GM12878 (cell line): ENCODE measurements around the gene FZD10.

Experiments
- CTCF ChIP-seq, 3 experiments: IDR thresholded peaks in 2 of 3; conservative IDR thresholded peaks in 1 of 3; 2 replicates each; pipeline ENCODE4 v1.5.1; 2011; ENCODE audit warnings: low read depth in 3 of 3, low read length in 3 of 3, mild to moderate bottlenecking in 3 of 3, control low read depth in 2 of 3, moderate library complexity in 2 of 3, inconsistent platforms in 1 of 3, mixed read lengths in 1 of 3; ENCODE audit not compliant: control insufficient read depth in 2 of 3, insufficient read depth in 1 of 3; ENCODE audit errors: extremely low read depth in 1 of 3
- EZH2 ChIP-seq: IDR thresholded peaks from 2 replicates; pipeline ENCODE4 v1.6.1; 2012; ENCODE audit warnings: low read depth, mild to moderate bottlenecking, control low read depth, inconsistent platforms, low read length, borderline replicate concordance; ENCODE audit not compliant: control insufficient read depth
- NFYA ChIP-seq: IDR thresholded peaks from 2 replicates; pipeline ENCODE4 v1.6.1; 2011; ENCODE audit warnings: low read depth, mild to moderate bottlenecking, low read length, improper control_type of control experiment, borderline replicate concordance
- POLR2AphosphoS5 ChIP-seq: IDR thresholded peaks from 2 replicates; pipeline ENCODE4 v1.6.1; 2011; ENCODE audit warnings: mild to moderate bottlenecking, low read length, inconsistent platforms
- SRF ChIP-seq, 2 experiments: IDR thresholded peaks; 2 replicates each; pipeline ENCODE4 v1.6.1; 2011; ENCODE audit warnings: low read depth in 2 of 2, low read length in 2 of 2, mild to moderate bottlenecking in 1 of 2, moderate library complexity in 1 of 2
- TF ChIP-seq, protein P1 (sequence below): IDR thresholded peaks from 2 replicates; pipeline ENCODE4 v1.6.1; 2011; ENCODE audit warnings: mild to moderate bottlenecking, low read depth, low read length, moderate library complexity; ENCODE audit not compliant: insufficient replicate concordance

DNA sequence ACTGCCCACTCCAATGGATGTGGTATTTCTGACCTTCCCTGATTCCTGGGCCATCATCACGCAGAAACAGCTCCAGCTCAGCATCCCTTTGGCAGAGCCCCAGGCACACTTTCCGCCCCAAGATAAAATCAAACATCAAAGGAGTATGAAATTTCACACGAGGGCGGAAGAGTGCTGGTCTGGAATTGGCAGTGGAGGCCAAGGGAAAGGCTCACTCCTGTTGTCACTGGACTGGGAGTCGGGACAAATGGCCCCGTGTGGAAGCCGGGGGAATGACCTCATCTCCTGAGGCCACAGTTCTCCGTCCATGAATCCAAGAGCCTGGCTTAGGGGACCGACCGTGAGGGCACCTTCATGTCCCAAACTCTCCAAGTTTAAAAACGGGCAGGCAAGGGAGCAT lies 40.9 kb downstream of the FZD10 start:
- TF ChIP-seq CTCF (IDR thresholded peaks at IDR 0.05 in 2 of 3, conservative IDR thresholded peaks at IDR 0.05 in 1 of 3; ENCODE audit: control insufficient read depth in 2 of 3, extremely low read depth in 1 of 3, insufficient read depth in 1 of 3, low read depth in 3 of 3, low read length in 3 of 3) (no peak), EZH2 (no peak), NFYA (no peak), POLR2AphosphoS5 (no peak), SRF (IDR thresholded peaks at IDR 0.05; ENCODE audit: low read depth in 2 of 2, low read length in 2 of 2) (no peak)
- TF ChIP-seq, protein P1, sequence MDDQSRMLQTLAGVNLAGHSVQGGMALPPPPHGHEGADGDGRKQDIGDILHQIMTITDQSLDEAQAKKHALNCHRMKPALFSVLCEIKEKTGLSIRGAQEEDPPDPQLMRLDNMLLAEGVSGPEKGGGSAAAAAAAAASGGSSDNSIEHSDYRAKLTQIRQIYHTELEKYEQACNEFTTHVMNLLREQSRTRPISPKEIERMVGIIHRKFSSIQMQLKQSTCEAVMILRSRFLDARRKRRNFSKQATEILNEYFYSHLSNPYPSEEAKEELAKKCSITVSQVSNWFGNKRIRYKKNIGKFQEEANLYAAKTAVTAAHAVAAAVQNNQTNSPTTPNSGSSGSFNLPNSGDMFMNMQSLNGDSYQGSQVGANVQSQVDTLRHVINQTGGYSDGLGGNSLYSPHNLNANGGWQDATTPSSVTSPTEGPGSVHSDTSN, result no peak
